Kidney glomerular epithelial cell (primary cell): Measurements from ENCODE around the gene HOMER1.
"Not testable (repeated sequence)": the region's sequence is repeated elsewhere in the genome, so short reads cannot be mapped to it uniquely, and the experiment has no call there.

Experiments
- DNase-seq: peaks from one replicate; lab custom pipeline; 2025; lab: John Stamatoyannopoulos, UW

Gene HOMER1

DNA sequence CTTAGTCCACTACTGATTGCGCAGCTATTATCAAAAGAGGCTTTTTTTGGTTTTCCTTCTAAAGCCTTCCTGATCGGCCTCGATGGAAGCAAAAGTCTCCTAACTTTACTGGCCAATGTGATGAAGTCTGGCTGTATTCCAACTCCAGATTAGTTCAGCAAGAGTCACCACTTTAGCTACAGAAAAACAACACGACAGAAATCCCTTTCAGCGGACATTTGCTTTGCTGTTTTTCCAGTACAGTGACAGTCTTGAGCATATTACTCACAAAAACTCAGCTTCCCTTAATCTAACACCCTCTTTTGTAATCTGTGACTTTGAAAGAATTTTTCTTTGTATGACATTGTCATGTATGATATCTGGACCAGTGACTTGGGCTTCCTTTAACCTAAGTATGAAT lies 95.7 kb downstream of the HOMER1 start:
- DNase-seq, result no peak

DNA sequence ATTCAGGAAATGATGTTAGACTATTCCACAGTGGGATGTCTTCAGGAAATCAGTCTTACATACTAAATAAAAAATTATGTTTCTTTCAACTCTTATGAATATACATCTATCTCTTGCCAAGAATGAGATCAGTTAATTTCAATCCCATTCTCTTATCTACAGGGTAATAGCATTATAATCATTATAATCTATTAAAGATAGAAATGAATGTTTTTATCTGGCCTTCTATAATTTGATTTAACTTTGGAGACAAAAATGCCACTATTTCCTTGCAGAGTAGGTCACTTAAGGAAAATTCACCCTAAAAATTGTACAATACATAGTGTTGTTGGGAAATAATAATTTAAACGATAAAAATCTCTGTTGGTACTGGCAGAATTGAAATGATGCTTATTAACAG lies 96.4 kb downstream of the HOMER1 start:
- DNase-seq, result no peak

DNA sequence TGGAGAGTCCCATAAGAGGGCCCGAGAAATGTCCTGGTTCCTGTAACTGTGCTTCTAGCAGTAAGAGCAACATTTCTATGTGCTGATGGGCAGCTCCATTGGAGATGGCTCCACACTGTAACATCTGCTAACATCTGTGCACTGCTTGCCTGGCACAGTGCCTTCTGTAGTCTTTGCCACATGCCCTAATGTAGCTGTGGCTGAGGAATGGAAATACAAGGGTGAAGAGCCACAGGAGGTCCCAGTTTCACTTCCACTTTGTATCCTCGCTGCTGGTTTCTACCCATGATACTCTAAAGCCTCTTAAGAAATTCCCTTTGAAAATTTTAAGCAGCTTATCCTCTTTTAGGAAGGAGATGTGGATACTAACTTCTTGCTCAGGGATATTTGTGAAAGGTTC lies 97.4 kb downstream of the HOMER1 start:
- no peak for DNase-seq

DNA sequence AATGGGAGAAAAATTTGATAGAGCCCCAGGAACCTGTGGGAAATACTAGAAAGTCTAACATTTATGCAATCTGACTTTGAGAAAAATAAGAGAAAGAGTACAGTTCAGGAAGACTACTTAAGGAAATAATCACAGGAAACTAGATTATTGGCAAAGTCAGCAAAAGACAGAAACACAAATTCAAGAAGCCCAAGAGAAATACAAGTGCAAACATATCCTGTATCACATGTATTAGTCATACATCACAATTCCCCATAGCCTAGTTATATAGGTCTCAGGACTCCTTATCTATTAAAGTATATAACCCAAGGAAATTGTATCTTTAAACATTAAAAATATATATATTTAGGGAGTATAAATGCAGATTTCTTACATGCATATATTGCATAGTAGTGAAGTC lies 100.8 kb downstream of the HOMER1 start:
- no peak for DNase-seq

DNA sequence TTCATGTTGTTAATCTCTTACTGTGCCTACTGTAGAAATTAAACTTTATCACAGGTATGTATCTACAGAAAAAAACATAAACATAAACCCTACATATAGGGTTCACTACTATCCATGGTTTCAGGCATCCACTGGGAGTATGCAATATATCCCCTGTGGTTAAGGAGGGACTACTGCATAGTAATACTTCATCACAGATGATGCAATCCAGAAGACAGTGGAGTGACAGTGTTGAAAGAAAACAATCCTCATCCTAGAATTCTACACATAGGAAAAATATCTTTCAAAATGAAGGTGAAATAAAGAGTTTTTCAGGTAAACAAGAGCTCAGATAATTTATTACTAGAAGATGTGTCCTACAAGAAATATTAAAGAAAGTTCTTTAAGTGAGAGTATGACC lies 105.9 kb downstream of the HOMER1 start:
- DNase-seq, result no peak

DNA sequence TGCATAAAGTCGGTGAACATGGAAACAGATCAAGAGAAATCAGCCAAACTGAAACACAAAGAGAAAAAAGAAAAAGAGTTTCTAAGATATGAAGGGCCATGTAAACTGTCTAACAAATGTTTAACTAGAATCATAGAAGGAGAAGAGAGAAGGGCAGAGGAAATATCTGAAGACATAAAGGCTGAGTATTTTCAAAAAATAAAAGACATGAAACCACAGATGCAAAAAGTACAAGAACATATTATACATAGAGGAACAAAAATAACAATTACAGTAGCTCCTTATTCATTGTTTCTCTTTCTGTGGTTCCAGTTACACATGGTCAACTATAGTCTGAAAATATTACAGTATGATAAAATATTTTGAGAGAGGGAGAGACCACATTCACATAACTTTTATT lies 106.3 kb downstream of the HOMER1 start:
- DNase-seq, result no peak

DNA sequence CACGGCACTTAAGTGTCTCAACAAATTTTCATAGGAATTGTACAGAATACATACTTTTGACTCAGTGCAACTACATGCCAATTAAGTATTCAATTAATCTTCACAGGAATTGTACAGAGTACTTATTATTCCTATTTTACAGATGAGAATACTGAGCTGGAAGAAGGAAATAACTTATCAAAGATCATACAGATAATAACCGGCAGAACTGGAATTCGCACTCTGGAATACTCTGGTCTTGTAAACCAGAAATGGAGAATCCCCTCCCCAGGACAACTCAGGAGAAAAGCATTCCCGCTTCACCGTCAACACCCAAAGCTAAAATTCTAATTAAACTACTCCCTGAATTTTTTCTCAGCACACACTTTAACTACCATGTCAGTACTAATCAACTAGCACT lies 112.7 kb downstream of the HOMER1 start:
- no peak for DNase-seq

DNA sequence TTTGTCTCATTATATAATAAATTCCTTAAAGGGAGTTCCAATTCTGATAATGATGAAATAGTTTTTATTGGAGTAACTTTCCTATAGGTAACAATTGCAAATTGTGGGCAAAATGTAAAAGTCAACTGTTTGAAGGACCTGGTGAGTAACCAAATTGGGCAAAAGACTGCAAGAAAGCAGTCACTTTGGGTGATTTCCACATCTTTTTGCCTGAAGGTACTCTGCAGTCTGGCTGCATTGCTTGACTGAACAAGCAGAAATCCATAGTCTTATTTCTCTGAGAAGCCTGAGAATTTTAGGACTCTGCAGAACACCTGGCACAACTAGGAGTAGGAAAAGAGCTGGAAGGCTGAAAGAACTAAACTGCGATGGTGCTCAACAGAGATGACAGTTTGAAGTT lies 114.9 kb downstream of the HOMER1 start:
- no peak for DNase-seq

DNA sequence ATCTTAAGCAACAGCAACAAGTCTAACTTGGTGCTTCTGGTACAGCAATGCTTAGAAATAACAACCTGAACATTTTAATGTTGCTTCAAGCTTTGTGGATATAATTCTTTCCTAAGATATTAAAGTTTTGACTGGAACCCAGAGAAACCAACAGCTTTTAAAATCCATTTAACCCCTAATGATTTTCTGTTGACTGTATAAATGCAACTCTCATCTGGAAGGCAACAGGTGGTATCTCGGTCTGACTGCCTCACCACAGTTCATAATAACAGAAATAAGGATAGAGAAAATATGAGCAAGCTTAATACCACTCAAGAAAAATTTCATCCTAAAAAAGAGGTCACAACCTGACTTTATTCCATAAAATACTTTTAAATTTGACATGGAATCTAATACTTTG lies 116.9 kb downstream of the HOMER1 start:
- no peak for DNase-seq

DNA sequence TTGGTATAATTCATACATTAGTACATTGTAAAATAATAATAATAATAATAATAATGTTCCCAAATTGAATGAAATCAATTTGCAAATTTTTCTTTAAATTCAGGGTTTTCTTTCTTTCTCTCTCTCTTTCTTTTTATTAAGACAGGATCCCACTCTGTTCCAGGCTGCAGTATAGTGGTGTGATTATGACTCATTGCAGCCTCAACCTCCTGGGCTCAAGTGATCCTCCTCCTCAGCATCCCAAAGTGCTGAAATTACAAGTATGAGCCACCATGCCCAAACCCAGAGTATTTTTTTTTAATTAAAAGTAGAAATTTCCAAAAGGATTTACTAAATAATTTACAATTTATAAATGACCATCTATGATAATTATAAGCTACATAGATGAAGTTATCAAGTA lies 117.7 kb downstream of the HOMER1 start:
- no peak for DNase-seq

DNA sequence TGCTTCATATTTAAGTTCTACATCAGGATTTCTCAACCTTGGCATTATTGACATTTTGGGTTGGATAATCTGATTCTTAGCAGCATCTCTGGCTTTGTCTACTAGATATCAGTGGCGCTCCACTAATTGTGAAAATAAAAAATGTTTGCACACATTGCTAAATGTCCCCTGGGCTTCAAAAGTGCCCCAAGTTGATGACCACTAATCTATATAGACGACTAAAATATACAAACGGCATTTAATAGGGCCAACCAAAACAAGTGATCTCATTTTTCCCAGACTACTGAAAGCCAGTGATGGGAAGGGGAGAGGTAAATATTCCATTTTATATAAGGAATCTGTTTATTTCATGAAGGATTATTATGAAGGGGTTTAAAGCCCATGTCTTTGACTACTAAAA lies 118.6 kb downstream of the HOMER1 start:
- no peak for DNase-seq

DNA sequence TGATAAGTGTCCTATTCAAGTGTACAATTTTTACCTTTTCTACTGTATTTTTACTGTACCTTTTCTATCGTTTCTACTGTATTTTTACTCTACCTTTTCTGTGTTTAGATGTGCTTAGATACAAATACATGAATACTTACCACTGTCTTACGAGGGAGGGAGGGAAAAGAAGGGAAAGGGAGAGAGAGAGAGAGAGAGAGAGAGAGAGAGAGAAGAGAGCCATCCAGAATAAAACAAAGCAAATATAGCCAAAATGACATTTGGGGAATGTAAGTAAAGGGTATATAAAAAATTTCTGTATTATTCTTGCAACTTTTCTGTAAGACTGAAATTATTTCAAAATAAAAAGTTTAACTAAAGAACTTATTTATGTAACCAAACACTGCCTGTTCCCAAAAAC lies 121.2 kb downstream of the HOMER1 start:
- no peak for DNase-seq

DNA sequence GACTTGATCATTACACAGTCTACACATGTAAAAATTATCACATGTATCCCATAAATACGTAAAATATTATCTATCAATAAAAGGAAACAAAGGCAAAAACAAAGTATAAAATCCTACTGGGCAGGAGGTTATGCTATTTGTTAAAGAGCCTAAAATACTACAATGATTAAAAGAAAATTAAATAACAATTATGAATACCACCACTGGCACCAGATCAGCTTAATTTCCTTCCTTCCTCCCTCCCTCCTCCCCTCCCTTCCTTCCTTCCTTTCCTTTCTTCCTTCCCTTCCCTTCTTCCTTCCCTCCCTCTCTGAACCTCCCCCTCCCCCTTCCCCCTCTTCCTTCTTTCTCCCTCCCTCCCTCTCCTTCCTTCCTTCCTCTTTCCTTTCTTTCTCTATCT lies 127.3 kb downstream of the HOMER1 start:
- no peak for DNase-seq

DNA sequence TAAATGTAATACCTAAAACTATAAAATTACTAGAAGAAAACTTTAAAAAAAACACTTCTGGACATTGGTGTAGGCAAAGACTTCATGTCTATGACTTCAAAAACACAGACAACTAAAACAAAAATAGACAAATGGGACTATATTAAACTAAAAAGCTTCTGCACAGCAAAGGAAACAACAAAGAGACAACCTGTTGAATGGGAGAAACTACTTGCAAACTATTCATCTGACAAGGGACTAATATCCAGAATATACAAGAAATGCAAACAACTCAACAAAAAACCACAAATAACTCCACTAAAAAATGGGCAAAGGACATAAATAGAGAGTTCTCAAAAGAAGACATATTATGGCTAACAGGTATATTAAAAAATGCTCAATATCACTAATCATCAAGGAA lies 128.8 kb downstream of the HOMER1 start:
- DNase-seq, result not testable (repeated sequence)

DNA sequence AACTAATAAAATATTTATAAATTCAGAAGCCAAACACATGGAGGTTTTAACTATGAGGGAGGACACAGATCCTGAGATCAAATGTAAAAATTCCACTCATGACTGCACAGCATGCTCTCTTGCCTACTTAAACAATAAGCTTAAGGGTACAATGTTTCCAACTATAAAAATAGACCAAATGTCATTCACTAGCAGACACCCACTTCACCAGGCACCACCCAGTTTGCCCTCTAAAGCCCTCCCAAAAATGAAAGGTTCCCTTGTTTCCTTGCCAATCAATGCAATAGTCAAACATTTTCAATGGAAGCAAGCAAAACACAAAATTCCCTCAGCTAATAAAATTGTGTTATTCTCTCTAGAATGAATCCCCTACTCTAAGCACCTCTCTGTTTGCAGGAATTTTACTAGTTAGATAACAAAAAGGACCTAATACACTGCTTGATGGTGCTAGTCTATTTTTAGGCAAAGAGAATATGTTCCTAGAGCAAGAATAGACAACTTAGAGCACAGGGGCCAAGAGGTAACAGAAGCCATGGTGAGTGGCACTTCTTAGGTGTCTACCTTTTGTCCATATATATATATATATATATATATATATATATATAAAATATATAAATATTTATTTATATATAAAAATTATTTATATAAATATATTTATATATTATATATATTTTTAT lies 135.3 kb downstream of the HOMER1 start:
- no peak for DNase-seq

DNA sequence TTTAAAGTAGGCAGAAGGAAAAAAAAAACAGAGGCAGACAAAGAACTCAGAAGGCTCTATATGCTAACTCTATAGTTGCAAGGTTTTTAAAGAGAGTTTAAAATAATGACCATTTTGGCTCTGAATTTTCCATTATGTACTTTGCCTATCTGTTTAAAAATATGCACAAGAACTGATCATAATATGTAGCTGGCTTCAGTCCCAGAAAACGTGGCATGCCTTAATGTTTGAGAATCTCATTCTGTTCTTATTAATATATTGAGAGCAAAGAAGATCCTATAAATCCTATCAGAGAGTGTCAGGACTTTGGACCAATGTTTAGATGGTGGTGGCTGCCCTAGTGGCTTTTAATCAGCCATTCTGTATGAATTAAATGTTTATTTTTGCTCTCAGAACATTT lies 156.5 kb downstream of the HOMER1 start:
- no peak for DNase-seq

DNA sequence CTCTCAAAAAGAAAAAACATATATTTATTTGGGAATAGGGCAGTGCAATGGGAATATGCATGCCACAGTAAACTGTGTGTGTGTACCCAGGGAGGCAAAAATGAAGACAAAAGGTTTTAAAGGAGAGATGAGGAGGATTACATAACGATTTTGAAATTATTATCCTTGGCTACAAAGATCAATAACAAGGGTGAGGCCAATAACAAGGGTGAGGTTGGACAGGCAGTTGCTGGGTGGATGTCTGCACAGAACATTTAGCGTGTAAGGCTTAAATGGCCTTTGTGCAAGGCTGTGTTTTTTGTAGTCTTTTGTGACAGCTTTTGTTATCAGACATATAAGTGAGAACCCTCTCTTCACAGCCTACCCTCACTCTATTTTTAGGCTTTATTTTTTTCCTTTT lies 164.1 kb downstream of the HOMER1 start:
- DNase-seq, result no peak

DNA sequence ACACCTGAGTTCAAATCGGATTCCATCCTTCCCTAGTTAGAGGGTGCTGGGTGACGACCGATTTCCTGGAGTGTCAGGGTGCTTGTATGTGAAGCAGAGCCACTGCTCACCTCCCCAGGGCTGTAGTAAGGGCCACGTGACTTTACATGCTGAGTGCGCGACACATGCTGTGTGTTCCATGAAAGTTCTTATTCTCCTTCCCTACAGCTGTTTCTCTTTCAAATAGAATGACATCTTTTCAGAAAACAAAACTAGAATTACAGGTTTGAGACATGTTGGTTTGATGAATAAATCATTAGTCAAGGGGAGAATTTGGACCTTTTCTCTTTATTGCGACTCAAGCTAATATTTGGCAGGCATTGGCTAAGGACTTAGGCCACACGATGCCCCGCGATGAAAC lies 164.9 kb downstream of the HOMER1 start:
- DNase-seq, result no peak

DNA sequence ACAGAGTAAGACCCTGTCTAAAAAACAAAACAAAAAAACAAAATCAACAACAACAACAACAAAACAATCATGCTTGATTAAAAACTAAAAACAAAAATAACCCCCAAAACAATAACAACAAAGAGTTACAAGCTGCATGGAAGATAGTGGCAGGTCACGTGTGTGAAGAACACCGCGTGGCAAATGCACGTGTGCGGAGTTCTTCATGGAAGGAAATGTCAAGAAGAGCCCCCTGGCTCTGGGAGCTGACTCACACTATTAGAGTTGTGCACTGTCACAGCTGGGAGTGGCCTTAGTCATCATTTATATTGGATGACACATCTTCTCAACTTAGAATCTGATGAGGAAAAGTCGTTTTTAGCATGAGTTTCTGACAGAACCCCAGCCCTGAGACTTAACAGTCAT lies 167.5 kb downstream of the HOMER1 start:
- DNase-seq, result peak; percentile 10

DNA sequence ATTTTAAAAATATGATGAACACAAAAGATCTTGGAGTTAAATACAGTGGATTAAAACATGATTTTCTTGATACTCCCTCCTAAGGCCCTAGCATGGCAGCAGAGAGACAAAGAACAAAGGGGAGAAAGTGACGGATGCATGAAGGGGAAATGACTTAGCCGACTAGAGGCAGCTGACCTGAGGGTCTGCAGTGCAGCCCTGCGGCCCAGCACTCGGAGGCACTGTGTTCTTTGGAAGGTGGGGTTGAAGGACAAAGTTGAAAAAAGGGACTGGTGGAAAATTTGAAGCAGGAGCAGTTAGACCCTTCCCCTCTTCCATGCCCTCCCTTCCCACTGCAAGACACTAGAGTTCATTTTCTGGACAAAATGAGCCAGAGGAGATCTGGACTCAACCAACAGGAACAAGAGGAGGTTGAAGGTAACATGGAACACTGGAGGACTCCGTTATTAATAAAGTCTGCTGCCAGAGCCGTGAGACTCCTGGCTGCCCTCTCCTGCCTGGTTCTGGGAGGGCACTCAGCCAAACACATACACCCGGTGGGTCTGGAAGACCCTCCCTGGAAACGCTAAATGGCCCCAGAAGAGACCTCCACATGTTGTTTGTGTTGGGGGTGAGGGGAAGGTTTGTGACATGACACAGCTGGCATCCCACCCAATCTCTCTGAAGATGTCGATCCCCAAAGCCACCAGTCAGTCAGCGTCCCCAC lies 179.9 kb downstream of the HOMER1 start:
- DNase-seq, result no peak

DNA sequence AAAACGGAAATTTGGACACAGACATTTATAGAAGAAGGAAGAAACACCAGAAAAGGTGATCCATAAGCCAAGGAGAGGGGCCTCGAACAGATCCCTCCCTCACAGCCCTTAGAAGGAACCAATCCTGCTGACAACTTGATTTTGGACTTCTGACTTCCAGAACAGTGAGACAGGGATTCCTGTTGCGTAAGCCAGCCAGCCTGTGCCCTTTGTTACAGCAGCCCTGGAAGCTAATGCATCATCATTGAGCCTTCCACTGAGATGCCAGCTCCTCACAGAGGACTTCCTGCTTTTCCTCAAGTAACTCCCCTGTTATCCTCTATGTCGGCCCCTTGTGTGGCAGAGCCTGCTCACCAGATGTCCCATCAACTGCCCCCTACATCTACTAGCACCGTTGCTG lies 183.9 kb downstream of the HOMER1 start:
- DNase-seq, result no peak

DNA sequence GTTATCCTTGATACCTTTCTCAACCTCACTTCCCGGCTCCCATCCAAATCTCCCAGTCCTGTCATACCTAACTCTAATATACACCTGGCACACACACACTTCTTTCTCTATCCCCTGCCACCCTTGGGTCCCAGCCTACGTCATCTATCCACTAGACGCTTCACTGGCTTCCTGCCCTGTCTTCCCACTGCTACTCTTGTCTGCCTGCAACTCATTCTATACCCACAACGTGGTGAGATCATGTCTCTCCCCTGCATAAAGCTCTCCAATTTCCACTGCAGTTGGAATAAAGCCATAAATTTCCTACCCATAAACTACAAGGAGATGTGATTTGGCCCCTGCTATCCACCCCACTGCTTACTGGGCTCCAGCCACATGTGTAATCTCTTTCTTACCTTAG lies 184.5 kb downstream of the HOMER1 start:
- DNase-seq, result no peak
